HepG2 (cell line): ENCODE data around the gene MED12L. TPM values are rescaled to one million over a fixed set of nuclear protein-coding genes. Genes with fewer than 3 reads are reported as not detected.

Source experiments
- ATAC-seq: fragments of 200-7000 bp; cut with Tn5 transposase; 3 replicates; pipeline ENCODE4 v1.9.1; 2020; ENCODE audit warnings: mild to moderate bottlenecking, moderate library complexity
- BruUV-seq: library from RNA; stranded (reverse); fragments of 400-500 nt; replicated peaks from 2 replicates; lab custom pipeline; 2021; lab: Mats Ljungman, UMichigan
- CTCF ChIA-PET: fragments of 300-600 bp; formaldehyde crosslinking; extraction: SDS; loops from one replicate; lab custom pipeline; 2021; ENCODE audit warnings: low total read pairs, inconsistent platforms, low intra/inter-chr PET ratio; lab: Yijun Ruan, JAX
- POLR2A ChIA-PET: fragments of 350-600 bp; sonication (Branson Sonifier 250); formaldehyde crosslinking; loops from one replicate; lab custom pipeline; 2020; ENCODE audit warnings: antibody characterized with exemption, inconsistent platforms; lab: Yijun Ruan, JAX
- DNase-seq: peaks from one replicate; pipeline ENCODE4 v3.0.0-alpha.2; 2015; ENCODE audit warnings: low spot score
- FAIRE-seq: peaks from 3 replicates; lab custom pipeline; 2011; peaks lifted over from hg19 to GRCh38; lab: Jason Lieb, UNC
- H2AFZ ChIP-seq: one replicate; pipeline ENCODE4 v1.6.1; 2011; ENCODE audit warnings: low read length, inconsistent platforms
- H3K27ac ChIP-seq: fragments of 300-600 bp; 3 replicates; pipeline ENCODE4 v1.8.0; 2011; ENCODE audit warnings: mixed run types, mild to moderate bottlenecking, mixed read lengths, low read length, inconsistent platforms; ENCODE audit not compliant: insufficient read depth; ENCODE audit errors: extremely low read length
- H3K27me3 ChIP-seq, 2 experiments: fragments of 200-600 bp in 1 of 2; 2 replicates in 1 of 2; 3 replicates in 1 of 2; pipeline versions ENCODE4 v1.6.0 to v1.8.0; 2011; ENCODE audit warnings: low read length in 2 of 2, mild to moderate bottlenecking in 2 of 2, moderate library complexity in 2 of 2, inconsistent platforms in 1 of 2; ENCODE audit not compliant: insufficient read depth in 2 of 2, control insufficient read depth in 1 of 2
- H3K36me3 ChIP-seq, 2 experiments: fragments of 200-600 bp in 1 of 2; replicated peaks in 1 of 2; 2 replicates in 1 of 2; 3 replicates in 1 of 2; pipeline versions ENCODE4 v1.5.1 to v1.8.0; 2011; ENCODE audit warnings: low read length in 2 of 2, inconsistent platforms in 1 of 2; ENCODE audit not compliant: insufficient read depth in 2 of 2, control insufficient read depth in 1 of 2
- H3K4me1 ChIP-seq: 2 replicates; pipeline ENCODE4 v1.5.1; 2012; ENCODE audit warnings: low read length, inconsistent platforms; ENCODE audit not compliant: insufficient read depth
- H3K4me2 ChIP-seq: 2 replicates; pipeline ENCODE4 v1.6.0; 2011; ENCODE audit warnings: low read depth, low read length, inconsistent platforms
- H3K4me3 ChIP-seq, 3 experiments: fragments of 200-600 bp in 1 of 3; sonication (generic), shearing (Covaris generic) in 1 of 3; replicated peaks in 1 of 3; 2 replicates each; pipeline ENCODE4 v1.5.1; 2011 to 2016; ENCODE audit warnings: low read length in 3 of 3, inconsistent platforms in 2 of 3, low read depth in 2 of 3, mild to moderate bottlenecking in 2 of 3, control low read depth in 1 of 3, mixed read lengths in 1 of 3; ENCODE audit not compliant: insufficient read depth in 1 of 3
- H3K79me2 ChIP-seq: one replicate; pipeline ENCODE4 v1.6.1; 2011; ENCODE audit warnings: low read length, inconsistent platforms; ENCODE audit not compliant: insufficient read depth
- H3K9ac ChIP-seq: 2 replicates; pipeline ENCODE4 v1.6.0; 2011; ENCODE audit warnings: mild to moderate bottlenecking, low read depth, low read length, inconsistent platforms; ENCODE audit not compliant: insufficient read depth
- H3K9me3 ChIP-seq: 2 replicates; pipeline ENCODE4 v1.5.1; 2012; ENCODE audit warnings: mild to moderate bottlenecking, low read length
- H4K20me1 ChIP-seq: 2 replicates; pipeline ENCODE4 v1.6.0; 2011; ENCODE audit warnings: inconsistent platforms, mild to moderate bottlenecking, low read length, moderate library complexity; ENCODE audit not compliant: insufficient read depth
- CCAR2 ChIP-seq: fragments of 200-400 bp; formaldehyde crosslinking; optimal IDR thresholded peaks from 2 replicates; pipeline ENCODE3; 2018; ENCODE audit warnings: low read depth, mild to moderate bottlenecking, low read length, moderate library complexity
- CEBPB ChIP-seq: IDR thresholded peaks from 2 replicates; pipeline ENCODE4 v1.6.1; 2011; ENCODE audit warnings: low read depth, low read length, improper control_type of control experiment, borderline replicate concordance
- EED ChIP-seq: sonication (generic); formaldehyde crosslinking; IDR thresholded peaks from 2 replicates; pipeline ENCODE4 v1.5.0; 2020; ENCODE audit warnings: mild to moderate bottlenecking, missing genetic modification reagents
- FOXO1 ChIP-seq: sonication (generic); formaldehyde crosslinking; IDR thresholded peaks from 2 replicates; pipeline ENCODE4 v1.4.0; 2020; ENCODE audit warnings: missing genetic modification reagents
- GFI1 ChIP-seq: sonication (generic); formaldehyde crosslinking; IDR thresholded peaks from 2 replicates; pipeline ENCODE4 v1.5.0; 2020; ENCODE audit warnings: missing genetic modification reagents, mild to moderate bottlenecking, borderline replicate concordance
- HNF4A ChIP-seq: sonication (generic); formaldehyde crosslinking; IDR thresholded peaks from 2 replicates; pipeline ENCODE4 v1.4.0; 2020; ENCODE audit warnings: missing genetic modification reagents
- KDM3A ChIP-seq: IDR thresholded peaks from 2 replicates; pipeline ENCODE4 v1.6.1; 2018; ENCODE audit warnings: low read depth, missing compliant biosample characterization
- KLF11 ChIP-seq: IDR thresholded peaks from 2 replicates; pipeline ENCODE4 v1.6.1; 2016; ENCODE audit warnings: missing compliant biosample characterization
- KLF9 ChIP-seq: IDR thresholded peaks from 2 replicates; pipeline ENCODE4 v1.6.1; 2016; ENCODE audit warnings: low read depth
- MBNL3 ChIP-seq: fragments of 250-450 bp; sonication (Bioruptor Pico); conservative IDR thresholded peaks from 2 replicates; pipeline ENCODE4 v1.8.0; 2022; ENCODE audit warnings: mild to moderate bottlenecking, inconsistent platforms
- RBM39 ChIP-seq: fragments of 200-400 bp; formaldehyde crosslinking; IDR thresholded peaks from one replicate; pipeline ENCODE4 v1.6.1; 2018; ENCODE audit warnings: antibody characterized with exemption, mild to moderate bottlenecking, low read depth, low read length; ENCODE audit not compliant: poor library complexity, severe bottlenecking
- RXRA ChIP-seq: sonication (generic); formaldehyde crosslinking; IDR thresholded peaks from 2 replicates; pipeline ENCODE4 v1.5.1; 2020; ENCODE audit warnings: missing genetic modification reagents
- SP2 ChIP-seq: sonication (generic); formaldehyde crosslinking; IDR thresholded peaks from 2 replicates; pipeline ENCODE4 v1.5.1; 2020; ENCODE audit warnings: mild to moderate bottlenecking, missing genetic modification reagents
- TSC22D2 ChIP-seq: sonication (generic); formaldehyde crosslinking; IDR thresholded peaks from 2 replicates; pipeline ENCODE4 v1.5.1; 2020; ENCODE audit warnings: missing genetic modification reagents, mild to moderate bottlenecking, borderline replicate concordance
- U2AF1 ChIP-seq: fragments of 200-400 bp; formaldehyde crosslinking; optimal IDR thresholded peaks from 2 replicates; pipeline ENCODE3; 2017; ENCODE audit warnings: mild to moderate bottlenecking, low read depth, low read length
- ZFP37 ChIP-seq: sonication (generic); formaldehyde crosslinking; IDR thresholded peaks from 2 replicates; pipeline ENCODE4 v1.4.0; 2020; ENCODE audit warnings: missing genetic modification reagents, borderline replicate concordance
- ZNF292 ChIP-seq: sonication (generic); formaldehyde crosslinking; IDR thresholded peaks from 2 replicates; pipeline ENCODE4 v1.8.1; 2022; ENCODE audit warnings: mild to moderate bottlenecking, low read depth, missing genetic modification reagents, borderline replicate concordance
- ZNF296 ChIP-seq: sonication (generic); formaldehyde crosslinking; conservative IDR thresholded peaks from 2 replicates; pipeline ENCODE4 v1.5.0; 2020; ENCODE audit warnings: mild to moderate bottlenecking, missing genetic modification reagents
- ZNF562 ChIP-seq: sonication (generic); formaldehyde crosslinking; IDR thresholded peaks from 2 replicates; pipeline ENCODE4 v1.8.0; 2022; ENCODE audit warnings: missing genetic modification reagents, borderline replicate concordance
- ZNF878 ChIP-seq: sonication (generic); formaldehyde crosslinking; IDR thresholded peaks from 2 replicates; pipeline ENCODE4 v1.8.1; 2023; ENCODE audit warnings: mild to moderate bottlenecking, missing genetic modification reagents, moderate library complexity
- ZSCAN30 ChIP-seq: sonication (generic); formaldehyde crosslinking; IDR thresholded peaks from 2 replicates; pipeline ENCODE4 v1.5.0; 2020; ENCODE audit warnings: mild to moderate bottlenecking, missing genetic modification reagents
- WGBS: methylation state at CpG from one replicate; pipeline ENCODE4 v1.1.6; 2017; ENCODE audit warnings: low lambda C conversion rate; 5-methylcytosine and 5-hydroxymethylcytosine counted together
- in situ Hi-C: cut with HindIII; loops from 2 replicates; pipeline ENCODE4 v1.10.0; 2017; ENCODE audit warnings: low pct_unique_long_range_greater_than_20kb; ENCODE audit not compliant: extremely low pct_ligation_motif_present
- intact Hi-C: fragments of 100-400 bp; cut with micrococcal nuclease; formaldehyde crosslinking; loops from one replicate; pipeline ENCODE4 v1.10.0; 2022; ENCODE audit not compliant: unreplicated experiment
- polyA plus RNA-seq, 8 experiments: library from polyadenylated mRNA; depleted of rRNA in 3 of 8; stranded (reverse) in 7 of 8; unstranded in 1 of 8; fragments of >200 nt; fragmentation: Illumina TruSeq in 4 of 8; extraction: Trizol in 4 of 8; gene quantifications; 2 replicates each; pipeline versions ENCODE4 v1.2.1 to v1.2.3, GENCODE V29; 2011 to 2016; ENCODE audit warnings: low read depth in 4 of 8, missing spikeins in 1 of 8, mixed read lengths in 1 of 8; ENCODE audit not compliant: insufficient read depth in 1 of 8
- total RNA-seq, 5 experiments: library from RNA; depleted of rRNA; stranded (reverse); fragments of >200 nt; fragmentation: Illumina TruSeq; extraction: Trizol; gene quantifications; 2 replicates each; pipeline ENCODE4 v1.2.3, GENCODE V29; 2016; ENCODE audit warnings: low read depth in 1 of 5
- TF ChIP-seq, protein P1 (sequence below): sonication (generic); formaldehyde crosslinking; IDR thresholded peaks from 2 replicates; pipeline ENCODE4 v1.4.0; 2020; ENCODE audit warnings: missing genetic modification reagents
- TF ChIP-seq, protein P2 (sequence below): sonication (generic); formaldehyde crosslinking; IDR thresholded peaks from 2 replicates; pipeline ENCODE4 v1.4.0; 2020; ENCODE audit warnings: missing genetic modification reagents; ENCODE audit errors: not compliant biosample characterization

Gene MED12L
- total and polyA plus RNA-seq, 2 of the 13 experiments (the other 11 are each of a cell fraction or from before 2014, with no cell fraction given): 0.07 to 0.64 TPM

DNA sequence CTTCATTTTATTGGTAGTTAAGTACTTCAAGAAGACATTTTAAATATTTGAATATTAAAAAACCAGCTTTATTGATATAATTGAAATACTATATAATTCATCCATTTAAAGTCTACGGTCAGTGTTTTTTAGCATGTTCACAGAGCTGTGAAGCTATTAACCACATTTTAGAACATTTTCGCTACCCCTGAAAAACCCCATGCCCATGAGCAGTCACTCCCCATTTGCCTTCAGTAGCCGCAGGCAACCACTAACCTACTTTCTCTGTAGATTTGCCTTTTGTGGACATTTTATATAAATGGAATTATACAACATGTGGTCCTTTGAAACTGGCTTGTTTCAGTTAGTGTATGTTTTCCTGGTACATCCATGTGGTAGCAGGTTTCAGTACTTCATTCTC is 61.8 kb downstream of the MED12L start (continued):
- TF ChIP-seq RBM39 (no peak), EED (no peak), ZNF878 (no peak)

DNA sequence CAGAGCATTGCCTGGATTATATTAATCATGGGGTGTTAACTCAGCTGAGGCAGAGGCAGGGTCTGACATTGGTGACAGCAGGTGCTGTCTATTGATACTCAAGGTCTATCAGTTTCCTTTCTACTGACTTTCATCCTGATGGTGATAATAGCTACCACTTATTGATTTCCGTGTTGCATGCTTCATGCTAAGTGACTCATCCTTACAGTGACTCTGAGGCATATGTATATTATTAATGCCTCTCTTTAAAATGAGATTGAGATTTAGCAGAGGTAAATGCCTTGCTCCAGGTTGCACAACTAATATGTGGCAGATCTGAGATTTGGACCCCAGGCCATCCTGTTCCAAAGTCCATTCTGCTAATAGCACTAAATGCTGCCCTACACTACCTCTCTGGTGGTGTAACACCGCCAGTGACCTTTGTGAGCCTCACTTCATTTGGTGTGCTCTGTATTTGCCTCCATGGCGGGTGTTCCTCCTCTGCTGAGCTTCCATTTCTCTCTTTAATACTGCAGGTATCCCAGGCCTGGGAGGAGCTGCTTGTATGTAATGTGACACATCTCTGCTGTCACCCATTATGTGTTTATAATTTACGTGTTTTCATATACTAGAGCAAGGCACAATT is 67.1 kb downstream of the MED12L start:
- Histone ChIP-seq H3K9ac (no peak overlapping the region), H3K4me3 (no peak overlapping the region), H3K36me3 (no peaks in the 10 kb centered on the region), H3K4me2 (no peak overlapping the region), H3K79me2 (no peaks in the 10 kb centered on the region), H3K9me3 (no peaks in the 10 kb centered on the region), H2AFZ (no peak overlapping the region), H3K27ac (no peak overlapping the region), H3K4me1 (peaks cover 8% of the 10 kb centered on the region), H4K20me1 (no peaks in the 10 kb centered on the region), H3K27me3 (0 out of 5 replicates have a peak, but pooled peaks cover 0 to 1% of the 10 kb centered on the region in 2 experiments)
- in situ Hi-C loops (no loop called here), intact Hi-C loops (no loop called here)
- DNase-seq (no peak), FAIRE-seq (no peak), ATAC-seq (peak; percentile 48)
- ChIA-PET CTCF (no interaction called here), POLR2A (no interaction called here)
- 36% methylated on average over 4 of the region's 4 CpGs for WGBS
- BruUV-seq: no TSS peak
- peak; percentile 5; the same call in 1 of the 2 replicates for TF ChIP-seq CEBPB
- TF ChIP-seq, protein P1, sequence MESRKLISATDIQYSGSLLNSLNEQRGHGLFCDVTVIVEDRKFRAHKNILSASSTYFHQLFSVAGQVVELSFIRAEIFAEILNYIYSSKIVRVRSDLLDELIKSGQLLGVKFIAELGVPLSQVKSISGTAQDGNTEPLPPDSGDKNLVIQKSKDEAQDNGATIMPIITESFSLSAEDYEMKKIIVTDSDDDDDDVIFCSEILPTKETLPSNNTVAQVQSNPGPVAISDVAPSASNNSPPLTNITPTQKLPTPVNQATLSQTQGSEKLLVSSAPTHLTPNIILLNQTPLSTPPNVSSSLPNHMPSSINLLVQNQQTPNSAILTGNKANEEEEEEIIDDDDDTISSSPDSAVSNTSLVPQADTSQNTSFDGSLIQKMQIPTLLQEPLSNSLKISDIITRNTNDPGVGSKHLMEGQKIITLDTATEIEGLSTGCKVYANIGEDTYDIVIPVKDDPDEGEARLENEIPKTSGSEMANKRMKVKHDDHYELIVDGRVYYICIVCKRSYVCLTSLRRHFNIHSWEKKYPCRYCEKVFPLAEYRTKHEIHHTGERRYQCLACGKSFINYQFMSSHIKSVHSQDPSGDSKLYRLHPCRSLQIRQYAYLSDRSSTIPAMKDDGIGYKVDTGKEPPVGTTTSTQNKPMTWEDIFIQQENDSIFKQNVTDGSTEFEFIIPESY: peak; percentile 58; the same call in 1 of the 2 replicates
- TF ChIP-seq U2AF1: no peak
- TF ChIP-seq ZFP37 (CRISPR knock-in tag): no peak
- no peak for TF ChIP-seq KDM3A (CRISPR knock-in tag)
- no peak for TF ChIP-seq TSC22D2 (CRISPR knock-in tag)
- peak; percentile 35; the same call in 1 of the 2 replicates for TF ChIP-seq GFI1 (CRISPR knock-in tag)
- no peak for TF ChIP-seq ZNF562 (CRISPR knock-in tag)
- TF ChIP-seq RXRA (CRISPR knock-in tag): no peak
- no peak for TF ChIP-seq MBNL3 (CRISPR knock-in tag)
- TF ChIP-seq HNF4A (CRISPR knock-in tag): peak; percentile 64; the same call in 1 of the 2 replicates
- no peak for TF ChIP-seq ZNF296 (CRISPR knock-in tag)
- TF ChIP-seq SP2 (CRISPR knock-in tag): no peak
- no peak for TF ChIP-seq CCAR2
- TF ChIP-seq, protein P2, sequence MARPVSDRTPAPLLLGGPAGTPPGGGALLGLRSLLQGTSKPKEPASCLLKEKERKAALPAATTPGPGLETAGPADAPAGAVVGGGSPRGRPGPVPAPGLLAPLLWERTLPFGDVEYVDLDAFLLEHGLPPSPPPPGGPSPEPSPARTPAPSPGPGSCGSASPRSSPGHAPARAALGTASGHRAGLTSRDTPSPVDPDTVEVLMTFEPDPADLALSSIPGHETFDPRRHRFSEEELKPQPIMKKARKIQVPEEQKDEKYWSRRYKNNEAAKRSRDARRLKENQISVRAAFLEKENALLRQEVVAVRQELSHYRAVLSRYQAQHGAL (CRISPR knock-in tag): no peak
- TF ChIP-seq KLF9: no peak
- no peak for TF ChIP-seq FOXO1 (CRISPR knock-in tag)
- no peak for TF ChIP-seq KLF11
- TF ChIP-seq ZNF292: no peak
- TF ChIP-seq ZSCAN30 (CRISPR knock-in tag): no peak
